BLaER1 treated with 17β-estradiol and CSF1 and Interleukin-3, amounts not matched to agents 10 nM and 100 nM (cell line): Measurements from ENCODE around the gene OR8H3.
"Not testable (repeated sequence)": the region's sequence is repeated elsewhere in the genome, so short reads cannot be mapped to it uniquely, and the experiment has no call there.

ENCODE experiments used
- H3K27ac ChIP-seq, 11 experiments: shearing (Covaris generic); formaldehyde crosslinking; 2 replicates each; pipeline ENCODE4 v1.8.1; 2022
- H3K27me3 ChIP-seq, 11 experiments: shearing (Covaris generic); formaldehyde crosslinking; 2 replicates each; pipeline ENCODE4 v1.8.1; 2022
- H3K36me3 ChIP-seq, 11 experiments: shearing (Covaris generic); formaldehyde crosslinking; 2 replicates each; pipeline ENCODE4 v1.8.1; 2022
- H3K4me1 ChIP-seq, 10 experiments: shearing (Covaris generic); formaldehyde crosslinking; 2 replicates each; pipeline ENCODE4 v1.8.1; 2022
- H3K4me2 ChIP-seq, 11 experiments: shearing (Covaris generic); formaldehyde crosslinking; 2 replicates each; pipeline ENCODE4 v1.8.1; 2022
- H3K4me3 ChIP-seq, 10 experiments: shearing (Covaris generic); formaldehyde crosslinking; 2 replicates each; pipeline ENCODE4 v1.8.1; 2022
- H3K9ac ChIP-seq, 11 experiments: shearing (Covaris generic); formaldehyde crosslinking; 2 replicates each; pipeline ENCODE4 v1.8.1; 2022
- H3K9me3 ChIP-seq, 11 experiments: shearing (Covaris generic); formaldehyde crosslinking; replicated peaks in 1 of 11; 2 replicates each; pipeline ENCODE4 v1.8.1; 2022
- H4K20me1 ChIP-seq, 11 experiments: shearing (Covaris generic); formaldehyde crosslinking; 2 replicates each; pipeline ENCODE4 v1.8.1; 2022
- Cebpa-rat ChIP-seq, 11 experiments: shearing (Covaris generic); IDR thresholded peaks; 2 replicates each; pipeline ENCODE4 v1.8.1; 2022

OR8H3 gene

GRCh38 chr11:56122073-56122472 lies at the start of gene OR8H3:
OR8H3 (plus strand) TSS chr11:56122373; CDS start chr11:56122373, 0 bp downstream.
- H3K4me2 ChIP-seq, result no peak within 1 kb of the TSS
- H3K9me3 ChIP-seq, result no peaks in the 10 kb centered on the region
- no peaks in the 10 kb centered on the region for H3K36me3 ChIP-seq
- H4K20me1 ChIP-seq, result no peaks in the 10 kb centered on the region
- no peak within 1 kb of the TSS for H3K9ac ChIP-seq
- H3K27me3 ChIP-seq, result no peaks in the 10 kb centered on the region
- no peaks in the 10 kb centered on the region for H3K4me1 ChIP-seq
- H3K4me3 ChIP-seq, result no peak within 1 kb of the TSS
- no peak for TF ChIP-seq Cebpa-rat (IDR thresholded peaks at IDR 0.05)
- no peak within 1 kb of the TSS for H3K27ac ChIP-seq

GRCh38 chr11:56089697-56090096 lies 32.5 kb upstream of the OR8H3 start:
- H3K9me3 ChIP-seq, result no peaks in the 10 kb centered on the region
- no peaks in the 10 kb centered on the region for H3K4me1 ChIP-seq
- H4K20me1 ChIP-seq, result no peaks in the 10 kb centered on the region
- H3K36me3 ChIP-seq, result no peaks in the 10 kb centered on the region
- no peak overlapping the region for H3K4me3 ChIP-seq
- H3K9ac ChIP-seq, result no peak overlapping the region
- no peak overlapping the region for H3K27ac ChIP-seq
- no peak for TF ChIP-seq Cebpa-rat (IDR thresholded peaks at IDR 0.05)
- H3K4me2 ChIP-seq, result no peak overlapping the region
- H3K27me3 ChIP-seq, result no peaks in the 10 kb centered on the region

- H3K27me3 ChIP-seq, result no peaks in the 10 kb centered on the region
- no peak within 1 kb of the TSS for H3K27ac ChIP-seq
- H3K4me1 ChIP-seq, result no peaks in the 10 kb centered on the region
- no peak for TF ChIP-seq Cebpa-rat (IDR thresholded peaks at IDR 0.05)
- no peaks in the 10 kb centered on the region for H3K36me3 ChIP-seq
- H4K20me1 ChIP-seq, result no peaks in the 10 kb centered on the region
- H3K9ac ChIP-seq, result no peak within 1 kb of the TSS
- no peak within 1 kb of the TSS for H3K4me2 ChIP-seq
- H3K4me3 ChIP-seq, result no peak within 1 kb of the TSS
- H3K9me3 ChIP-seq, result no peaks in the 10 kb centered on the region
Measured at GRCh38 chr11:56093008-56093407, 29.2 kb upstream of the OR8H3 start, which contains the start of gene OR8I2. OR8I2 (plus strand) TSS chr11:56093308; CDS start chr11:56093308, 0 bp downstream.

- Histone ChIP-seq H3K4me2 (no peak within 1 kb of the TSS), H3K9ac (no peak within 1 kb of the TSS), H3K9me3 (no peaks in the 10 kb centered on the region), H3K27me3 (no peaks in the 10 kb centered on the region), H4K20me1 (no peaks in the 10 kb centered on the region), H3K4me3 (no peak within 1 kb of the TSS), H3K27ac (no peak within 1 kb of the TSS), H3K4me1 (no peaks in the 10 kb centered on the region), H3K36me3 (no peaks in the 10 kb centered on the region)
- no peak for TF ChIP-seq Cebpa-rat (IDR thresholded peaks at IDR 0.05)
Measured at GRCh38 chr11:56103210-56103737, 18.9 kb upstream of the OR8H3 start, which contains the start of gene OR8H2. OR8H2 (plus strand) TSS chr11:56103687; CDS start chr11:56105043, 1,356 bp downstream.

- H3K4me3 ChIP-seq, result no peak within 1 kb of the TSS
- no peak for TF ChIP-seq Cebpa-rat (IDR thresholded peaks at IDR 0.05)
- no peaks in the 10 kb centered on the region for H4K20me1 ChIP-seq
- H3K27ac ChIP-seq, result no peak within 1 kb of the TSS
- H3K4me1 ChIP-seq, result no peaks in the 10 kb centered on the region
- H3K36me3 ChIP-seq, result no peaks in the 10 kb centered on the region
- no peak within 1 kb of the TSS for H3K9ac ChIP-seq
- H3K4me2 ChIP-seq, result no peak within 1 kb of the TSS
- no peaks in the 10 kb centered on the region for H3K27me3 ChIP-seq
- no peaks in the 10 kb centered on the region for H3K9me3 ChIP-seq
Measured at GRCh38 chr11:56140151-56140661, 18.0 kb downstream of the OR8H3 start, which contains the start of gene OR8J3. OR8J3 (minus strand) TSS chr11:56140201; CDS start chr11:56137718, 2,483 bp downstream.

GRCh38 chr11:56143681-56144080 lies 21.5 kb downstream of the OR8H3 start:
- H3K27ac ChIP-seq, H3K4me2 ChIP-seq, H3K9me3 ChIP-seq, H3K9ac ChIP-seq, H4K20me1 ChIP-seq, H3K36me3 ChIP-seq, H3K27me3 ChIP-seq, H3K4me3 ChIP-seq, H3K4me1 ChIP-seq: not testable (repeated sequence)

- Histone ChIP-seq H3K4me1 (no peaks in the 10 kb centered on the region), H4K20me1 (no peaks in the 10 kb centered on the region), H3K9me3 (peaks cover 0 to 15% (median 9%) of the 10 kb centered on the region in 11 experiments; a peak in 13 of 22 replicates), H3K9ac (no peak overlapping the region), H3K27ac (no peak overlapping the region), H3K4me3 (no peak overlapping the region), H3K4me2 (no peak overlapping the region), H3K27me3 (no peaks in the 10 kb centered on the region), H3K36me3 (no peaks in the 10 kb centered on the region)
- TF ChIP-seq Cebpa-rat (IDR thresholded peaks at IDR 0.05), result no peak
Measured at GRCh38 chr11:56151376-56151775, 29.2 kb downstream of the OR8H3 start.

GRCh38 chr11:56152333-56152732 lies 30.2 kb downstream of the OR8H3 start:
- Histone ChIP-seq H3K27ac (no peak overlapping the region), H3K4me1 (no peaks in the 10 kb centered on the region), H3K4me3 (no peak overlapping the region), H4K20me1 (no peaks in the 10 kb centered on the region), H3K9ac (no peak overlapping the region), H3K36me3 (no peaks in the 10 kb centered on the region), H3K27me3 (no peaks in the 10 kb centered on the region), H3K9me3 (peaks cover 0 to 15% (median 9%) of the 10 kb centered on the region in 11 experiments; a peak in 13 of 22 replicates), H3K4me2 (no peak overlapping the region)
- TF ChIP-seq Cebpa-rat (IDR thresholded peaks at IDR 0.05), result no peak

- Histone ChIP-seq H3K36me3 (no peaks in the 10 kb centered on the region), H4K20me1 (no peaks in the 10 kb centered on the region)
Measured at GRCh38 chr11:56160217-56160616, 38.0 kb downstream of the OR8H3 start, which contains the start of gene OR8K5. OR8K5 (minus strand) TSS chr11:56160317; CDS start chr11:56160317, 0 bp downstream.

GRCh38 chr11:56163804-56164203 lies 41.6 kb downstream of the OR8H3 start:
- H3K36me3 ChIP-seq, result no peaks in the 10 kb centered on the region

More at GRCh38 chr11:56160217-56160616, 38.0 kb downstream of the OR8H3 start, which contains the start of gene OR8K5:
- no peak for TF ChIP-seq Cebpa-rat (IDR thresholded peaks at IDR 0.05)
- Histone ChIP-seq H3K4me2 (no peak within 1 kb of the TSS), H3K9ac (no peak within 1 kb of the TSS), H3K4me1 (no peaks in the 10 kb centered on the region), H3K27ac (no peak within 1 kb of the TSS), H3K4me3 (no peak within 1 kb of the TSS), H3K27me3 (no peaks in the 10 kb centered on the region), H3K9me3 (no peaks in the 10 kb centered on the region)

More at GRCh38 chr11:56163804-56164203, 41.6 kb downstream of the OR8H3 start:
- TF ChIP-seq Cebpa-rat (IDR thresholded peaks at IDR 0.05), result no peak
- H3K4me1 ChIP-seq, result no peaks in the 10 kb centered on the region
- H3K27me3 ChIP-seq, result no peaks in the 10 kb centered on the region
- no peak overlapping the region for H3K9ac ChIP-seq
- no peak overlapping the region for H3K4me3 ChIP-seq
- no peak overlapping the region for H3K27ac ChIP-seq
- no peaks in the 10 kb centered on the region for H4K20me1 ChIP-seq
- no peak overlapping the region for H3K4me2 ChIP-seq
- H3K9me3 ChIP-seq, result no peaks in the 10 kb centered on the region
